ENCODE measurements around the gene AP3B1. TPM values are rescaled to one million over a fixed set of nuclear protein-coding genes. Genes with fewer than 3 reads are reported as not detected.

AP3B1 gene
- total and polyA plus RNA-seq, 2 of the 8 experiments (the other 6 are each of a cell fraction or from before 2014, with no cell fraction given) = 45.8 to 48.3 TPM

GRCh38 chr5:78065663-78066062 is 228.8 kb downstream of the AP3B1 start:
- no peaks in the 10 kb centered on the region for H3K27me3 ChIP-seq (replicated peaks in 1 of 4; ENCODE audit: control insufficient read depth in 3 of 4, extremely low read depth in 1 of 4, insufficient read depth in 3 of 4, low read length in 3 of 4)
- H4K5ac ChIP-seq (ENCODE audit: insufficient read length, low read depth, low read length) = no peak overlapping the region
- no peak overlapping the region for H3K27ac ChIP-seq (ENCODE audit: low read depth, low read length)
- H2BK12ac ChIP-seq (ENCODE audit: low read depth, low read length) = no peak overlapping the region
- H3K4me2 ChIP-seq (ENCODE audit: insufficient read depth in 1 of 2, low read depth in 2 of 2, low read length in 2 of 2) = no peak overlapping the region
- no peak overlapping the region for H3K14ac ChIP-seq (ENCODE audit: insufficient read length)
- WGBS, 2 experiments (ENCODE audit: extremely low coverage in 1 of 2, insufficient coverage in 1 of 2, insufficient read length in 1 of 2, insufficient replicate concordance in 2 of 2, low coverage in 1 of 2, low lambda C conversion rate in 2 of 2, missing lambda C conversion rate in 1 of 2) = 88% methylated on average over 5 of the region's 5 CpGs; no CpG with 5 or more reads in 1 of the 2 experiments
- no peak overlapping the region for H3K4ac ChIP-seq (replicated peaks; ENCODE audit: insufficient read length, low read depth, low read length)
- CTCF ChIA-PET (ENCODE audit: partially characterized antibody) = interaction anchor here (0.7 to 4.3 kb wide), 10 partner anchors 11 to 203 kb away, joined by 3 to 19 read pairs (median 4); no protein-coding TSS in a partner anchor
- no peak overlapping the region for H3K56ac ChIP-seq (replicated peaks; ENCODE audit: insufficient read length, low read depth, low read length)
- H3K79me1 ChIP-seq (ENCODE audit: low read depth, low read length) = no peaks in the 10 kb centered on the region
- H2AFZ ChIP-seq (ENCODE audit: low read length) = no peak overlapping the region
- no peak overlapping the region for H3K23ac ChIP-seq (ENCODE audit: insufficient read length)
- H3K36me3 ChIP-seq (ENCODE audit: control insufficient read depth in 2 of 4, insufficient read depth in 4 of 4, low read length in 3 of 4) = no peaks in the 10 kb centered on the region
- no peak overlapping the region for H4K91ac ChIP-seq (replicated peaks; ENCODE audit: insufficient read length, low read length)
- DNase-seq (ENCODE audit: low read depth in 1 of 2, low spot score in 2 of 2) = peak in 1 of 2 experiments; percentile 52
- no peak overlapping the region for H2BK120ac ChIP-seq (replicated peaks; ENCODE audit: low read depth, low read length)
- no peak overlapping the region for H4K8ac ChIP-seq (ENCODE audit: extremely low read depth, insufficient read depth, low read length)
- H2BK5ac ChIP-seq (ENCODE audit: low read depth, low read length) = no peak overlapping the region
- H3K79me2 ChIP-seq (ENCODE audit: control insufficient read depth in 1 of 2, insufficient read depth in 2 of 2, low read length in 2 of 2) = no peaks in the 10 kb centered on the region
- no peak overlapping the region for H3K18ac ChIP-seq (ENCODE audit: extremely low read depth, low read length)
- no peaks in the 10 kb centered on the region for H3K23me2 ChIP-seq (ENCODE audit: low read depth, low read length)
- no peak overlapping the region for H3K9ac ChIP-seq (replicated peaks in 1 of 4; ENCODE audit: extremely low read depth in 1 of 4, low read depth in 3 of 4, low read length in 3 of 4)
- no peaks in the 10 kb centered on the region; a peak in 1 of 7 replicates for H3K4me1 ChIP-seq (replicated peaks in 1 of 4; ENCODE audit: control insufficient read depth in 3 of 4, insufficient read depth in 4 of 4, low read length in 3 of 4)
- 0 out of 4 replicates have a peak, but pooled peaks cover 0 to 5% of the 10 kb centered on the region in 2 experiments for H3K9me3 ChIP-seq (ENCODE audit: insufficient read depth in 2 of 2, low read depth in 1 of 2, low read length in 1 of 2)
- no peak for FAIRE-seq
- H3K4me3 ChIP-seq (ENCODE audit: extremely low read depth in 1 of 4, insufficient read depth in 2 of 4, low read depth in 3 of 4, low read length in 4 of 4) = no peak overlapping the region
- no peak overlapping the region for H2BK15ac ChIP-seq (ENCODE audit: low read length)
- no peak overlapping the region for H2AK5ac ChIP-seq (ENCODE audit: low read depth, low read length)
- no peaks in the 10 kb centered on the region for H4K20me1 ChIP-seq (replicated peaks in 1 of 2; ENCODE audit: control insufficient read depth in 1 of 2, insufficient read depth in 2 of 2, low read length in 2 of 2)
- POLR2A ChIA-PET (ENCODE audit: partially characterized antibody) = interaction anchor here (1.2 kb wide), 1 partner anchor 10 kb away, joined by 3 read pairs; no protein-coding TSS in a partner anchor
- no peak overlapping the region for H2BK20ac ChIP-seq (ENCODE audit: low read length)
- TF ChIP-seq SP4 (IDR thresholded peaks at IDR 0.05; ENCODE audit: low read length) = no peak
- TF ChIP-seq, protein P1, sequence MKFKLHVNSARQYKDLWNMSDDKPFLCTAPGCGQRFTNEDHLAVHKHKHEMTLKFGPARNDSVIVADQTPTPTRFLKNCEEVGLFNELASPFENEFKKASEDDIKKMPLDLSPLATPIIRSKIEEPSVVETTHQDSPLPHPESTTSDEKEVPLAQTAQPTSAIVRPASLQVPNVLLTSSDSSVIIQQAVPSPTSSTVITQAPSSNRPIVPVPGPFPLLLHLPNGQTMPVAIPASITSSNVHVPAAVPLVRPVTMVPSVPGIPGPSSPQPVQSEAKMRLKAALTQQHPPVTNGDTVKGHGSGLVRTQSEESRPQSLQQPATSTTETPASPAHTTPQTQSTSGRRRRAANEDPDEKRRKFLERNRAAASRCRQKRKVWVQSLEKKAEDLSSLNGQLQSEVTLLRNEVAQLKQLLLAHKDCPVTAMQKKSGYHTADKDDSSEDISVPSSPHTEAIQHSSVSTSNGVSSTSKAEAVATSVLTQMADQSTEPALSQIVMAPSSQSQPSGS (IDR thresholded peaks at IDR 0.05; ENCODE audit: low read length) = no peak
- TF ChIP-seq CREB1 (IDR thresholded peaks at IDR 0.05) = no peak
- TF ChIP-seq, protein P2, sequence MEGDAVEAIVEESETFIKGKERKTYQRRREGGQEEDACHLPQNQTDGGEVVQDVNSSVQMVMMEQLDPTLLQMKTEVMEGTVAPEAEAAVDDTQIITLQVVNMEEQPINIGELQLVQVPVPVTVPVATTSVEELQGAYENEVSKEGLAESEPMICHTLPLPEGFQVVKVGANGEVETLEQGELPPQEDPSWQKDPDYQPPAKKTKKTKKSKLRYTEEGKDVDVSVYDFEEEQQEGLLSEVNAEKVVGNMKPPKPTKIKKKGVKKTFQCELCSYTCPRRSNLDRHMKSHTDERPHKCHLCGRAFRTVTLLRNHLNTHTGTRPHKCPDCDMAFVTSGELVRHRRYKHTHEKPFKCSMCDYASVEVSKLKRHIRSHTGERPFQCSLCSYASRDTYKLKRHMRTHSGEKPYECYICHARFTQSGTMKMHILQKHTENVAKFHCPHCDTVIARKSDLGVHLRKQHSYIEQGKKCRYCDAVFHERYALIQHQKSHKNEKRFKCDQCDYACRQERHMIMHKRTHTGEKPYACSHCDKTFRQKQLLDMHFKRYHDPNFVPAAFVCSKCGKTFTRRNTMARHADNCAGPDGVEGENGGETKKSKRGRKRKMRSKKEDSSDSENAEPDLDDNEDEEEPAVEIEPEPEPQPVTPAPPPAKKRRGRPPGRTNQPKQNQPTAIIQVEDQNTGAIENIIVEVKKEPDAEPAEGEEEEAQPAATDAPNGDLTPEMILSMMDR (IDR thresholded peaks at IDR 0.05; ENCODE audit: control extremely low read depth in 1 of 3, insufficient read depth in 1 of 3, low read depth in 1 of 3, low read length in 3 of 3) = peak; percentile 45 to 48 (median 46)
- no peak for TF ChIP-seq KDM5A (IDR thresholded peaks at IDR 0.05; ENCODE audit: low read length)
- no peak for TF ChIP-seq EGR1 (IDR thresholded peaks at IDR 0.05; ENCODE audit: borderline replicate concordance, low read depth, low read length)
- no peak for TF ChIP-seq RXRA (IDR thresholded peaks at IDR 0.05; ENCODE audit: insufficient read depth, low read depth, low read length)
- TF ChIP-seq, protein P3, sequence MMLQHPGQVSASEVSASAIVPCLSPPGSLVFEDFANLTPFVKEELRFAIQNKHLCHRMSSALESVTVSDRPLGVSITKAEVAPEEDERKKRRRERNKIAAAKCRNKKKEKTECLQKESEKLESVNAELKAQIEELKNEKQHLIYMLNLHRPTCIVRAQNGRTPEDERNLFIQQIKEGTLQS (IDR thresholded peaks at IDR 0.05; ENCODE audit: insufficient read depth, low read depth, low read length) = no peak
- TF ChIP-seq RAD21 (IDR thresholded peaks at IDR 0.05 in 1 of 2, conservative IDR thresholded peaks at IDR 0.05 in 1 of 2; ENCODE audit: low read depth in 2 of 2, low read length in 2 of 2) = peak; percentile 44 to 53

Data from H1 (cell line).